Measurements from ENCODE around the gene ZKSCAN8. TPM values are rescaled to one million over a fixed set of nuclear protein-coding genes. Genes with fewer than 3 reads are reported as not detected.

The ZKSCAN8 gene
- total RNA-seq, 1 donor from 2014 or later = 14.5 TPM

GRCh38 chr6:28153546-28153945 lies 11.9 kb downstream of the ZKSCAN8 start:
- no peak for DNase-seq (ENCODE audit: extremely low spot score in 2 of 2)
- intact Hi-C loops (cut with DNase I) = no loop called here

GRCh38 chr6:28154357-28154756 lies 12.7 kb downstream of the ZKSCAN8 start:
- peaks cover 0 to 68% of the 10 kb centered on the region in 2 donors for H3K36me3 ChIP-seq
- intact Hi-C loops (cut with DNase I) = no loop called here

More at GRCh38 chr6:28153546-28153945, 11.9 kb downstream of the ZKSCAN8 start:
- Histone ChIP-seq H3K27ac (no peak overlapping the region), H3K36me3 (peaks cover 0 to 76% of the 10 kb centered on the region in 2 donors), H3K27me3 (no peaks in the 10 kb centered on the region), H3K4me3 (no peak overlapping the region), H3K9me3 (no peaks in the 10 kb centered on the region), H3K4me1 (no peaks in the 10 kb centered on the region)
- no peak for TF ChIP-seq POLR2A (IDR thresholded peaks at IDR 0.05)
- no peak for TF ChIP-seq CTCF (IDR thresholded peaks at IDR 0.05)
- no peak for TF ChIP-seq POLR2AphosphoS5 (IDR thresholded peaks at IDR 0.05; ENCODE audit: insufficient read depth in 1 of 2, low read depth in 1 of 2)

GRCh38 chr6:28158318-28158717 lies 16.6 kb downstream of the ZKSCAN8 start:
- peaks cover 15% of the 10 kb centered on the region for H3K4me1 ChIP-seq
- no peak overlapping the region for H3K4me3 ChIP-seq
- no peak overlapping the region for H3K27ac ChIP-seq
- no peaks in the 10 kb centered on the region for H3K27me3 ChIP-seq
- no peak for DNase-seq (ENCODE audit: extremely low spot score in 2 of 2)
- H3K36me3 ChIP-seq = peaks cover 0 to 29% of the 10 kb centered on the region in 2 donors
- intact Hi-C loops (cut with DNase I) = no loop called here
- H3K9me3 ChIP-seq = no peaks in the 10 kb centered on the region
- TF ChIP-seq POLR2AphosphoS5 (IDR thresholded peaks at IDR 0.05; ENCODE audit: insufficient read depth in 1 of 2, low read depth in 1 of 2) = no peak
- TF ChIP-seq POLR2A (IDR thresholded peaks at IDR 0.05) = no peak
- no peak for TF ChIP-seq CTCF (IDR thresholded peaks at IDR 0.05)

More at GRCh38 chr6:28154357-28154756, 12.7 kb downstream of the ZKSCAN8 start:
- no peak for DNase-seq (ENCODE audit: extremely low spot score in 2 of 2)
- Histone ChIP-seq H3K4me1 (no peaks in the 10 kb centered on the region), H3K27me3 (no peaks in the 10 kb centered on the region), H3K4me3 (no peak overlapping the region), H3K27ac (no peak overlapping the region), H3K9me3 (no peaks in the 10 kb centered on the region)
- TF ChIP-seq CTCF (IDR thresholded peaks at IDR 0.05) = no peak
- no peak for TF ChIP-seq POLR2A (IDR thresholded peaks at IDR 0.05)
- TF ChIP-seq POLR2AphosphoS5 (IDR thresholded peaks at IDR 0.05; ENCODE audit: insufficient read depth in 1 of 2, low read depth in 1 of 2) = no peak

GRCh38 chr6:28159029-28159607 lies 17.4 kb downstream of the ZKSCAN8 start:
- Histone ChIP-seq H3K4me3 (no peak overlapping the region), H3K36me3 (peaks cover 0 to 21% of the 10 kb centered on the region in 2 donors), H3K27ac (no peak overlapping the region), H3K9me3 (no peaks in the 10 kb centered on the region), H3K27me3 (no peaks in the 10 kb centered on the region), H3K4me1 (peaks cover 15% of the 10 kb centered on the region)
- intact Hi-C loops (cut with DNase I) = no loop called here
- no peak for DNase-seq (ENCODE audit: extremely low spot score in 2 of 2)
- TF ChIP-seq POLR2A (IDR thresholded peaks at IDR 0.05) (no peak), POLR2AphosphoS5 (IDR thresholded peaks at IDR 0.05; ENCODE audit: insufficient read depth in 1 of 2, low read depth in 1 of 2) (no peak), CTCF (IDR thresholded peaks at IDR 0.05) (no peak)

GRCh38 chr6:28160233-28160632 lies 18.6 kb downstream of the ZKSCAN8 start:
- Histone ChIP-seq H3K4me3 (no peak overlapping the region), H3K27me3 (no peaks in the 10 kb centered on the region), H3K27ac (no peak overlapping the region), H3K4me1 (peaks cover 15% of the 10 kb centered on the region), H3K36me3 (peaks cover 0 to 12% of the 10 kb centered on the region in 2 donors), H3K9me3 (no peaks in the 10 kb centered on the region)
- TF ChIP-seq POLR2AphosphoS5 (IDR thresholded peaks at IDR 0.05; ENCODE audit: insufficient read depth in 1 of 2, low read depth in 1 of 2) (no peak), POLR2A (IDR thresholded peaks at IDR 0.05) (no peak), CTCF (IDR thresholded peaks at IDR 0.05) (no peak)
- intact Hi-C loops (cut with DNase I) = no loop called here
- no peak for DNase-seq (ENCODE audit: extremely low spot score in 2 of 2)
